HL-60 (cell line): ENCODE data around the gene ZNF512.
"Not testable (repeated sequence)": the region's sequence is repeated elsewhere in the genome, so short reads cannot be mapped to it uniquely, and the experiment has no call there.

ENCODE experiments used
- DNase-seq, 2 experiments: peaks; one replicate each; pipeline ENCODE4 v3.0.0-alpha.2; 2010 to 2020; ENCODE audit warnings: low read depth in 1 of 2, low spot score in 1 of 2
- H3K27ac ChIP-seq: fragments of 250-450 bp; sonication (Bioruptor Pico); replicated peaks from 2 replicates; pipeline ENCODE4 v1.5.1; 2020; ENCODE audit warnings: mild to moderate bottlenecking, moderate library complexity
- H3K27me3 ChIP-seq: fragments of 250-450 bp; sonication (Bioruptor Pico); 2 replicates; pipeline ENCODE4 v1.5.1; 2021; ENCODE audit warnings: mild to moderate bottlenecking, moderate library complexity; ENCODE audit not compliant: insufficient read depth, poor library complexity, severe bottlenecking
- H3K4me3 ChIP-seq: replicated peaks from 2 replicates; pipeline ENCODE4 v1.5.1; 2011; ENCODE audit warnings: mild to moderate bottlenecking, control low read depth, low read length; ENCODE audit not compliant: insufficient read depth
- CTCF ChIP-seq: IDR thresholded peaks from one replicate; pipeline ENCODE4 v1.5.1; 2011; ENCODE audit warnings: low read length, control low read depth, inconsistent platforms; ENCODE audit not compliant: insufficient read depth
- GABPA ChIP-seq: IDR thresholded peaks from 2 replicates; pipeline ENCODE4 v1.6.1; 2012; ENCODE audit warnings: low read depth
- POLR2AphosphoS5 ChIP-seq: IDR thresholded peaks from 2 replicates; pipeline ENCODE4 v1.6.1; 2012; ENCODE audit warnings: low read depth
- REST ChIP-seq: IDR thresholded peaks from 2 replicates; pipeline ENCODE4 v1.6.1; 2012; ENCODE audit warnings: low read depth; ENCODE audit not compliant: insufficient replicate concordance
- SPI1 ChIP-seq: IDR thresholded peaks from 2 replicates; pipeline ENCODE4 v1.6.1; 2012; ENCODE audit warnings: low read depth, mild to moderate bottlenecking, borderline replicate concordance

The ZNF512 gene

GRCh38 chr2:27622921-27623384, 40.1 kb downstream of the ZNF512 start:
- no peak for DNase-seq
- H3K27ac ChIP-seq: no peak overlapping the region
- TF ChIP-seq SPI1 (no peak), GABPA (no peak), POLR2AphosphoS5 (no peak), REST (no peak), CTCF (no peak)

GRCh38 chr2:27624943-27625342, 42.1 kb downstream of the ZNF512 start:
- no peak overlapping the region for H3K4me3 ChIP-seq
- TF ChIP-seq GABPA (no peak), REST (no peak), CTCF (no peak), POLR2AphosphoS5 (no peak), SPI1 (no peak)
- no peaks in the 10 kb centered on the region for H3K27me3 ChIP-seq
- DNase-seq: no peak
- H3K27ac ChIP-seq: peak overlapping the region; percentile 8

More at GRCh38 chr2:27622921-27623384, 40.1 kb downstream of the ZNF512 start:
- Histone ChIP-seq H3K27me3 (no peaks in the 10 kb centered on the region), H3K4me3 (no peak overlapping the region)

- DNase-seq, H3K27me3 ChIP-seq, H3K4me3 ChIP-seq: not testable (repeated sequence)
- H3K27ac ChIP-seq: peak overlapping the region; percentile 85
Measured at GRCh38 chr2:27626323-27626722, 43.5 kb downstream of the ZNF512 start.

- DNase-seq: peak; percentile 37 to 73
- H3K27me3 ChIP-seq, H3K4me3 ChIP-seq: not testable (repeated sequence)
- TF ChIP-seq SPI1: peak; percentile 55; the same call in 1 of the 2 replicates
- TF ChIP-seq POLR2AphosphoS5: 0 out of 2 replicates have a peak, but pooled peaks have one; percentile 28
- peak overlapping the region; percentile 85 for H3K27ac ChIP-seq
Measured at GRCh38 chr2:27626921-27627320, 44.1 kb downstream of the ZNF512 start.

- DNase-seq: peak; percentile 26 to 35
- H3K27me3 ChIP-seq: no peaks in the 10 kb centered on the region
- peak overlapping the region; percentile 85 for H3K27ac ChIP-seq
- no peak for TF ChIP-seq CTCF
- no peak for TF ChIP-seq POLR2AphosphoS5
- no peak for TF ChIP-seq GABPA
- TF ChIP-seq REST: no peak
- no peak for TF ChIP-seq SPI1
- peak overlapping the region; percentile 81 for H3K4me3 ChIP-seq
Measured at GRCh38 chr2:27627963-27628766, 45.3 kb downstream of the ZNF512 start.
